Effector memory CD4-positive, alpha-beta T cell (primary cell): ENCODE results near the gene PSMG3.
"Not testable (repeated sequence)": the region's sequence is repeated elsewhere in the genome, so short reads cannot be mapped to it uniquely, and the experiment has no call there.

Experiments
- DNase-seq, 3 donors: peaks; one replicate each; pipeline ENCODE4 v3.0.0-alpha.2; 2020
- H3K27ac ChIP-seq: 2 replicates; pipeline ENCODE4 v1.7.0; 2013; ENCODE audit warnings: mild to moderate bottlenecking, low read length, moderate library complexity; ENCODE audit not compliant: insufficient read depth, poor library complexity, severe bottlenecking
- H3K27me3 ChIP-seq: replicated peaks from 2 replicates; pipeline ENCODE4 v1.7.0; 2013; ENCODE audit warnings: mild to moderate bottlenecking, low read length; ENCODE audit not compliant: insufficient read depth, control insufficient read depth, poor library complexity, severe bottlenecking
- H3K36me3 ChIP-seq: 2 replicates; pipeline ENCODE4 v1.7.0; 2013; ENCODE audit warnings: mild to moderate bottlenecking, low read length, moderate library complexity; ENCODE audit not compliant: control insufficient read depth, insufficient read depth
- H3K4me1 ChIP-seq: 2 replicates; pipeline ENCODE4 v1.7.0; 2013; ENCODE audit warnings: low read length, mild to moderate bottlenecking; ENCODE audit not compliant: control insufficient read depth, insufficient read depth, poor library complexity, severe bottlenecking
- H3K4me3 ChIP-seq: 2 replicates; pipeline ENCODE4 v1.7.0; 2013; ENCODE audit warnings: low read length, low read depth, mild to moderate bottlenecking; ENCODE audit not compliant: insufficient read depth, poor library complexity, severe bottlenecking
- H3K9me3 ChIP-seq: 2 replicates; pipeline ENCODE4 v1.7.0; 2013; ENCODE audit warnings: mild to moderate bottlenecking, low read length, moderate library complexity; ENCODE audit not compliant: control insufficient read depth

PSMG3 gene

DNA sequence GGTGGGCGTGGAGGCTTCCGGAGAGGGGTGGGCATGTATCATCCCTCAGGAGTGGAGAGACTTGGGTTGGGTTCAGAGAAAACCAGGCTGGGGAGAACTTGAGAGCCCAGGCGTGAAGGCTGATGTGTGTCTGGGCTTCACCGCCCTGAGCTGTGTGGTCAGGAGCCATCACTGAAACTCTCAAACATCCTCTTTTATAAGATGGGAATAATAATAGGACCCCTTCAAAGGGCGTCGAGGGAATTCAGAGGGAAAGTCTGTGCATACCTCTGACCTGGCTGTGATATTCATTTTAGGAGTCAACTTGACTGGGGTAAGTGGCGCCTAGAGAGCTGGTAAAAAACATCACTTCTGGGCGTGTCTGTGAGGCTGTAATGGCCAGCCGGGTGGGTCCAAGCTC lies 21.1 kb upstream of the PSMG3 start:
- no peak for DNase-seq
- Histone ChIP-seq H3K36me3 (no peaks in the 10 kb centered on the region), H3K27ac (no peak overlapping the region), H3K4me3 (no peak overlapping the region), H3K9me3 (no peaks in the 10 kb centered on the region), H3K27me3 (peaks cover 19% of the 10 kb centered on the region), H3K4me1 (peaks cover 17% of the 10 kb centered on the region)

DNA sequence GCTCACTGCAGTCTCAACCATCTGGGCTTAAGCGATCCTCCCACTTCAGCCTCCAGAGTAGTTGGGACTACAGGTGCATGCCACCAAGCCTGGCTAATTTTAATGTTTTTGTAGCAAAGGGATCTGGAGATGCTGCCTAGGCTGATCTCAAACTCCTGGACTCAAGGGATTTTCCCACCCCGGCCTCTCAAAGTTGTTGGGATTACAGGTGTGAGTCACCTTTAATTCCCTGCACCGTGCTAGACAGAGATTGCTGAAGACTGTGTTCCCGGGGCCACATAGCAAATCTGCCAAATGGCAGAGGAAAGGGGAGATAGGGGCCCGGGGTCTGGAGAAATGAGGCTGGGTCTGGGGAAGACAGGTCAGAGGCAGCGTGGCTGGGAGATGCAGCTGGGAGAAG lies 20.6 kb upstream of the PSMG3 start:
- no peaks in the 10 kb centered on the region for H3K9me3 ChIP-seq
- H3K27me3 ChIP-seq, result peaks cover 19% of the 10 kb centered on the region
- H3K27ac ChIP-seq, result no peak overlapping the region
- peaks cover 17% of the 10 kb centered on the region for H3K4me1 ChIP-seq
- DNase-seq, result no peak
- no peak overlapping the region for H3K4me3 ChIP-seq
- no peaks in the 10 kb centered on the region for H3K36me3 ChIP-seq

DNA sequence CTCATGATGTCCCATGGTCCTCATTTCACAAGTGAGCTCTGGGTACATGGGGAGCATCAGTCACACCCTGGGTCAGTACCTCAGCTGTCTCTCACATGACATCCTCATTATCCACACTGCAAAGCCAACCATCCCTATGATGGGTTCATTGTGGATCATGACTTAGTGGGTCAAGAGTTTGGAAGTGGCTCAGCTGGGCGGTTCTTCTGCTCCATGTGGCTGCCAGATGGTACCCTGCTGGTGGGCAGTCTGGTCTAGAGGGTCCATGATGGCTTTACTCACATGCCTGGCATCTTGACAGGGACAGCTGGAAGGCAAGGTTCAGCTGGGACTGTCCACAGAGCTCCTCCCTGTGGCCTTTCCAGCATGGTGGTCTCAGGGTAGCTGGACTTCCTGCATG lies 19.1 kb upstream of the PSMG3 start:
- no peak for DNase-seq
- no peaks in the 10 kb centered on the region for H3K9me3 ChIP-seq
- H3K36me3 ChIP-seq, result no peaks in the 10 kb centered on the region
- H3K27me3 ChIP-seq, result peaks cover 19% of the 10 kb centered on the region
- H3K4me1 ChIP-seq, result peaks cover 17% of the 10 kb centered on the region
- no peak overlapping the region for H3K4me3 ChIP-seq
- no peak overlapping the region for H3K27ac ChIP-seq

DNA sequence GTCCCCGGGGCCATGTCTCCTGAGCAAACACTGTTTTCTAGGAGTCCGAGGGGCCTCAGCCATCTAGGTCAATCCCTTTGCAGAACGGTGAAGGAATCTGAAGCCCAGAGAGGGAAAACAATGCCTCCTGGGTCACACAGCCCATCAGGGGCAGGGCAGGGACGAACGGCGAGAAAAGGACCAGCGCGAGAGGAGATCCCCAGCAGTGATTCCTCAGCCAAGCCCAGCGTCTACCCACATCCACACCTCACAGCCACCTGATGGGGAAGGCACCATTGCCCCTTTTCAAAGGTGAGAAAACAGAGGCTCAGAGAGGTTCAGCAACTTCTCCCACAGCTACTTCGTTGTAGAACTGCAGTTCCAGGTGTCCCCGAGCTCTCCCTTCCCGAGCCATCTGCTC lies 17.9 kb upstream of the PSMG3 start:
- H3K9me3 ChIP-seq, result no peaks in the 10 kb centered on the region
- no peaks in the 10 kb centered on the region for H3K36me3 ChIP-seq
- H3K4me1 ChIP-seq, result peaks cover 15% of the 10 kb centered on the region
- H3K27ac ChIP-seq, result no peak overlapping the region
- DNase-seq, result no peak
- no peak overlapping the region for H3K4me3 ChIP-seq
- peaks cover 19% of the 10 kb centered on the region for H3K27me3 ChIP-seq

DNA sequence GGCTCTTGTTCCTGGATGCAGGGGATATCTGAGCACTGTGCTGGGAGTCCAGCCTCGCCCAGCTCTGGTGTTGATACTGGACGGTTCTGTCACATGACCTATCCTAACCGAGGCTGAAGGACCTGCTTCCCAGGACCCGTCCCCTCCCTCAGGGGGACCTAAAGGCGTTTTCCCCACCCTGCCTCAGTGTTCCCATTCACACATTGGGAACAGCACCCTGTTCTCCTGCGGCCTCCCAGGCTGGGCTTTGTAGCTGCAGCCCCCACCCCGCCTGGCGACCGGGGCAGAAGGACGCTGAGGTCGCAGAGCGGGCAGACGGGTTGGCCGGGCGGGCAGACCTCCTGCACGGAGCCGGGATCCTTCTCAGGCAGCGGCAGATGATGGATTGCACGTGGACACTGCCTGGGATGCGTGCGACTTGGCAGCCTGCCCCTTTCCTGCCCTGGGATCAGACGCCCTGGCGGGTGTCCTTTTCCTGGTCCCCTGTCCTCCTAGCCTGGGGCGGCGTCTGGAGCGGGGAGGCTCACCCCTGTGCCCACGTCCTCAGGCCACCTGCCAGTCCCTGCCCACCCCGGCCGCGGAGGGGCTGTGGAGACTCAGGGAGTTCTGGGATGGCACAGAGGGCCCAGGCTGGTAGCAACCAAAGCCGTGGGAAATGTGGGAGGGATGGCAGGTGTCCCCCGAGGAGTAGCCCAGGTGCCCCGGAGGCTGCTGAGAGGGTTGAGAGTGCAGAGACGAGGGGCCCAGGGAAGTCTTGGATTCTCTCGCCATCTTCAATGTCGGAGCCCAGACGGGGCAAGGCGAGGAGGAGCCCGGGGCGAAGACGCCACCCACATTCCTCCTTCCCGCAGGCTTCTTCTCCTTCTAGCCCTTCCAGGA lies 17.2 kb upstream of the PSMG3 start:
- H3K36me3 ChIP-seq, result no peaks in the 10 kb centered on the region
- H3K4me1 ChIP-seq, result peaks cover 8% of the 10 kb centered on the region
- no peak for DNase-seq
- H3K9me3 ChIP-seq, result no peaks in the 10 kb centered on the region
- peaks cover 12% of the 10 kb centered on the region for H3K27me3 ChIP-seq
- no peak overlapping the region for H3K27ac ChIP-seq
- H3K4me3 ChIP-seq, result no peak overlapping the region

DNA sequence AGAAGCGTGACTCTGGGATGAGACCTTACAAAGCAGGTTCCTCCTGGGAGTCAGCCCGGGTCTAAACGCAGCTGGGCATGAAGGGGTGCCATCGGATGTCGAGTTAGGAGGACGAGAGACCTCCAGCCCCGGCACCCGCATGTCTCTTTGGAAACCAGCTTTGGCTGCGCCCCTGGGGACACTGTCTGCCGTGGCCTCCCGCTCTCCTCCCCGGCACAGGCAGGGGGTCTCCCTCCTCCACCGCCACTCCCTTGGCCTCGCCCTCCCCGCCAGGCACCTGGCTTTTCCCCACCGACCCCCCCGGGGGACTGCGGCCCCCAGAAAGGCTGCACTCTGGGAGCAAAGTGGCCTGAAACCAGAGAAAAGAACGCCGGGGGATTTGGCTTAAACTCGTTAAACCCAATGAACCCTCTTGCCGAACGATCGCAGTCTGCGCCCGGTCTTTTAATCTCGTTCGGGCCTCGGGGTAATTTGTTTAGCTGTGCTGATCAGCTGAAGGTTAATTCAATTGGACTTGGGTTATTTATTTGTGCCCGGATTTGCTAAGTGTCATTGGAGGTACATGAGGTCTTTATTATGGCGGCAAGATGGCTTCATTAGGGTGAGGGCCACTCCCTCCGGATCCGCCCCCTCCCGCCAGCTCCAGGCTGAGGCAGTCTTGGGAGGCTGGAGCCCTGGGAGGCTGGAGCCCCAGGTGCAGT lies 16.4 kb upstream of the PSMG3 start:
- H3K27me3 ChIP-seq, result peaks cover 4% of the 10 kb centered on the region
- DNase-seq, result no peak
- no peaks in the 10 kb centered on the region for H3K9me3 ChIP-seq
- no peak overlapping the region for H3K4me3 ChIP-seq
- no peaks in the 10 kb centered on the region for H3K36me3 ChIP-seq
- H3K4me1 ChIP-seq, result peaks cover under 1% of the 10 kb centered on the region
- no peak overlapping the region for H3K27ac ChIP-seq

DNA sequence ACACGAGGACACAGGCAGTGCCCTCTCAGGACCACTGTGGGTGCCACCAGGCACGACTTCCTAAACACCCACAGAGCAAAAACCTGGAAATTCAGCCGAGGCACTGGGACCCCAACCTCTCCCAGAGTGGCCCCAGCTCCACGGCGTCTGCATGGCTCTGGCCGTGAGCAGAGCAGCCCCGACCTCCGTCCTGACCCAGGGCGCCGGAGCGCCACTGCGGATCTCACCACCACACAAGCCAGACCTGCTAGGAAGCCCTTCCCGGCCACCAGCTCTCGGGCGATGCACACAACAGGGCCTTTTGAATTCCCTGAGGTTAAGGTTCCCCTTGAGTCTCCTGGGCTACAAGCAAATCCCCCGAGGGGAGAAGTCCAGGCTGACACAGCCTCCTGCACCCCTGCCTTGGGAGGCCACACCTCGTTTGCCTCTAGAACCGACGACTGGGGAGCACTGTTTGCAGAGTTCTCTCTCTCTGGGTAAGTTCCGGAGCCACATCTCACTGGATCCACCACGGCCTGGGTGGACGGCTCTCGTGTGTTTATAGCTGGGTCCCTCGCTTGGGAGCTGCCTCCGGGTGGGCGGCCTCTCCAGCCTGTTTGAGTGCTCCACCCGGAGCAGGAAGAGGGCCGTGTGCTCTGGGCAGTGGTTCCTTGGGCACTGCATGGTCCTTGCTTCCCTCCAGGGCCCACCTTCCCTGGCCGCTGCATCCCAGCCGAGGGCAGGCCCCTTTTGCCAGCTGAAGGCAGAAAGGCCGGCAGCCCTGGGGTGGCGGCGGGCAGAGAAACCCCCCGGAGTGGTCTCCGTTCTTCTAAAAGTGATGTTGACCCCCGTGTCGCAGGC lies 15.5 kb upstream of the PSMG3 start:
- H3K36me3 ChIP-seq, result no peaks in the 10 kb centered on the region
- no peak overlapping the region for H3K27ac ChIP-seq
- no peaks in the 10 kb centered on the region for H3K9me3 ChIP-seq
- no peak overlapping the region for H3K4me3 ChIP-seq
- no peak for DNase-seq
- no peaks in the 10 kb centered on the region for H3K4me1 ChIP-seq
- no peaks in the 10 kb centered on the region for H3K27me3 ChIP-seq

DNA sequence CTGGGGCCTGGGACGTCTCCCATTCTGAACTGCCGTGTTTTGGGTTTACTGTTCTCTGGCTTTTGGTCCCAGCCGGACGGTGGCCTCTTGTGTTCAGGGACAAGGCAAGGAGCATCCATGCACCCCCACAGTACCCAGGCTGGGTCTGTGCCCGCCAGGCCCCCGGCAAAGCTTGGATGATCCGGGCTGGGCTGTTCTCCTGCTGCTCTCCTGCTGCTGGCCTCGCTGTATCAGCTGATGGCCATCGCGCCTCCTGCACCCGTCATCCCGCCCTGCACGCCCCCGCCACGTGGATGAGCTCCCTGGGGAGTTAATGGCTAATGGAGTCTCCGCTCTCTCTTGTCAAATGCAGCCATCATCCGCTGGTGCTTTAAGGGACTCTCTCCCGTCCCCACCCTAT lies 14.9 kb upstream of the PSMG3 start:
- Histone ChIP-seq H3K9me3 (no peaks in the 10 kb centered on the region), H3K4me1 (no peaks in the 10 kb centered on the region), H3K4me3 (no peak overlapping the region), H3K36me3 (no peaks in the 10 kb centered on the region), H3K27me3 (no peaks in the 10 kb centered on the region), H3K27ac (no peak overlapping the region)
- no peak for DNase-seq

DNA sequence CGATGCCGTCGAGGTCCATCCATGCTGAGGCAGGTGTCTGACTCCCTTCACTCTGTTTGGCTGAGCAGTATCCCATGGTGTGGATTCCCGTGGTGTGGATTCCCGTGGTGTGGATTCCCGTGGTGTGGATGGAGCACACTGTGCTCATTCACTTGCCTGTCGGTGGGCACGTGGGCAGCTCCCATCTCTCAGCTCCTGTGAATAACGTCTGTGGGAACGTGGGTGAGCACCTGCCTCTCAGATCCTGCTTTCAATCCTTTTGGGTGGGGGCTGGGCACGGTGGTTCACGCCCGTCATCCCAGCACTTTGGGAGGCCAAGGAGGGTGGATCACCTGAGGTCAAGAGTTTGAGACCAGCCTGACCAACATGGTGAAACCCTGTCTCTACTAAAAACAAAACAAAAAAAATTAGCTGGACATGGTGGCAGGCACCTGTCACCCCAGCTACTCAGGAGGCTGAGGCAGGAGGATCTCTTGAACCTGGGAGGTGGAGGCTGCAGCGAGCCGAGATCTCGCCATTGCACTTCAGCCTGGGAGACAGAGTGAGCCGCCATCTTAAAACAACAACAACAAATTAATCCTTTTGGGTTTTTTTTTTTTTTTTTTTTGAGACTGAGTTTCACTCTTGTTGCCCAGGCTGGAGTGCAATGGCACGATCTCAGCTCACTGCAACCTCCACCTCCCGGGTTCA lies 13.6 kb upstream of the PSMG3 start:
- not testable (repeated sequence) for H3K27ac ChIP-seq, H3K36me3 ChIP-seq, H3K9me3 ChIP-seq, H3K4me3 ChIP-seq, H3K4me1 ChIP-seq, H3K27me3 ChIP-seq, DNase-seq
